GM23248 (cell line): ENCODE measurements around the gene SPDYC.

Source experiments
- EZH2 ChIP-seq: fragments of 200-600 bp; sonication (generic); IDR thresholded peaks from 2 replicates; pipeline ENCODE4 v1.6.1; 2018; ENCODE audit warnings: antibody characterized with exemption, mild to moderate bottlenecking; ENCODE audit not compliant: insufficient read depth, poor library complexity, severe bottlenecking
- EZH2phosphoT487 ChIP-seq: fragments of 200-600 bp; sonication (generic); IDR thresholded peaks from 2 replicates; pipeline ENCODE4 v1.6.1; 2018; ENCODE audit warnings: antibody characterized with exemption, moderate library complexity, mild to moderate bottlenecking, low read depth; ENCODE audit not compliant: insufficient read depth

- no peak for TF ChIP-seq EZH2
- TF ChIP-seq EZH2phosphoT487 = no peak
Measured at GRCh38 chr11:65150509-65151299, 19.3 kb upstream of the SPDYC start.
